Right ventricle myocardium inferior (tissue), 1 donor: Measurements from ENCODE around the gene MYO15A. TPM values are rescaled to one million over a fixed set of nuclear protein-coding genes. Genes with fewer than 3 reads are reported as not detected.
A peak's percentile ranks its signal among the peaks of the same experiment; 100 is the strongest.

ENCODE experiments used
- ATAC-seq: fragments of 200-7000 bp; cut with Tn5 transposase; one replicate; pipeline ENCODE4 v1.9.1; 2020; ENCODE audit warnings: mild to moderate bottlenecking, moderate library complexity
- DNase-seq: peaks from one replicate; pipeline ENCODE4 v3.0.0; 2021; ENCODE audit errors: missing footprints
- intact Hi-C: fragments of 100-400 bp; cut with DNase I; formaldehyde crosslinking; loops from one replicate; pipeline ENCODE4 v1.11.0; 2022
- total RNA-seq: library from RNA; stranded (reverse); fragmentation: NEBNext Ultra II Directional; extraction: Animal tissue kit (Norgen Biotek cat#: 25700); gene quantifications from one replicate; pipeline ENCODE4 v1.2.1, GENCODE V29; 2021
- donor health status: DM: no; HTN: yes; CAD: no; lungs with severe emphysema.

MYO15A gene
- total RNA-seq, 1 donor from 2014 or later: 0.51 TPM

- no peak for ATAC-seq
- peak; percentile 34 for DNase-seq
- intact Hi-C loops: no loop called here
These were observed 117.2 kb downstream of the MYO15A start for GRCh38 chr17:18225642-18226283.

GRCh38 chr17:18226284-18226945, 117.9 kb downstream of the MYO15A start:
- intact Hi-C loops: no loop called here
- ATAC-seq (no peak), DNase-seq (peak; percentile 32)

- no peak for ATAC-seq
- DNase-seq: no peak
- intact Hi-C loops: no loop called here
These were observed 119.1 kb downstream of the MYO15A start for GRCh38 chr17:18227635-18228034.

GRCh38 chr17:18228176-18228682, 119.7 kb downstream of the MYO15A start:
- intact Hi-C loops: no loop called here
- no peak for ATAC-seq
- peak; percentile 4 for DNase-seq

- peak; percentile 23 for DNase-seq
- intact Hi-C loops: no loop called here
- no peak for ATAC-seq
These were observed 120.7 kb downstream of the MYO15A start for GRCh38 chr17:18229254-18229653.

Other genes with a start within 250 kb of the MYO15A start
- gene TOM1L2, start 136.4 kb upstream of the MYO15A start, total RNA-seq: 246 TPM
- 1.6 TPM for gene DRC3, start 135.9 kb upstream of the MYO15A start, total RNA-seq
- 34.9 TPM for gene ATPAF2, start 69.6 kb upstream of the MYO15A start, total RNA-seq
- 20.1 TPM for gene GID4, start 69.3 kb upstream of the MYO15A start, total RNA-seq
- gene DRG2, start 20.8 kb upstream of the MYO15A start, total RNA-seq: 18.8 TPM
- 183 TPM for gene ALKBH5, start 75.1 kb downstream of the MYO15A start, total RNA-seq
- 8.4 TPM for gene LLGL1, start 116.9 kb downstream of the MYO15A start, total RNA-seq
- gene FLII, start 150.0 kb downstream of the MYO15A start, total RNA-seq: 299 TPM
- gene MIEF2, start 151.9 kb downstream of the MYO15A start, total RNA-seq: 31.3 TPM
- gene TOP3A, start 206.2 kb downstream of the MYO15A start, total RNA-seq: 10.4 TPM
- 11.8 TPM for gene SMCR8, start 206.5 kb downstream of the MYO15A start, total RNA-seq